ENCODE results near the gene CRACDL.

The CRACDL gene

GRCh38 chr2:98935777-98936352 is at the start of gene CRACDL:
Gene CRACDL (minus strand): TSS chr2:98936225. CDS start chr2:98846800, 89,425 bp downstream.
- DNase-seq, result no peak

GRCh38 chr2:98975611-98976010 is 39.6 kb upstream of the CRACDL start:
- DNase-seq, result no peak

GRCh38 chr2:98972582-98973167 is 36.6 kb upstream of the CRACDL start:
- no peak for DNase-seq

GRCh38 chr2:98959810-98960507 is 23.9 kb upstream of the CRACDL start:
- DNase-seq, result no peak

- no peak for DNase-seq
These were observed 16.9 kb upstream of the CRACDL start for GRCh38 chr2:98952966-98953365.

GRCh38 chr2:98948956-98949739 is 13.1 kb upstream of the CRACDL start:
- no peak for DNase-seq

GRCh38 chr2:98947554-98947953 is 11.5 kb upstream of the CRACDL start:
- DNase-seq, result no peak

GRCh38 chr2:98946855-98947254 is 10.8 kb upstream of the CRACDL start:
- no peak for DNase-seq

- no peak for DNase-seq
These were observed 8.8 kb upstream of the CRACDL start for GRCh38 chr2:98944775-98945174.

GRCh38 chr2:98940102-98940501 is 4.1 kb upstream of the CRACDL start:
- DNase-seq, result no peak

- no peak for DNase-seq
These were observed 1.9 kb upstream of the CRACDL start for GRCh38 chr2:98937906-98938305.

- no peak for DNase-seq
These were observed 627 bp upstream of the CRACDL start for GRCh38 chr2:98936353-98937351.

- no peak for DNase-seq
These were observed 784 bp downstream of the CRACDL start for GRCh38 chr2:98935111-98935770.

GRCh38 chr2:98932778-98933343 is 3.2 kb downstream of the CRACDL start:
- no peak for DNase-seq

- DNase-seq, result no peak
These were observed 3.9 kb downstream of the CRACDL start for GRCh38 chr2:98932164-98932563.

- DNase-seq, result no peak
These were observed 4.4 kb downstream of the CRACDL start for GRCh38 chr2:98931596-98931995.

- no peak for DNase-seq
These were observed 6.1 kb downstream of the CRACDL start for GRCh38 chr2:98929920-98930319.

- DNase-seq, result no peak
These were observed 7.8 kb downstream of the CRACDL start for GRCh38 chr2:98928242-98928641.

GRCh38 chr2:98927027-98927426 is 9.0 kb downstream of the CRACDL start:
- no peak for DNase-seq

- no peak for DNase-seq
These were observed 9.4 kb downstream of the CRACDL start for GRCh38 chr2:98926601-98927000.

- no peak for DNase-seq
These were observed 11.1 kb downstream of the CRACDL start for GRCh38 chr2:98924910-98925309.
